Brain microvascular endothelial cell (primary cell): ENCODE results near the gene OR52M1.
"Not testable (repeated sequence)": the region's sequence is repeated elsewhere in the genome, so short reads cannot be mapped to it uniquely, and the experiment has no call there.

ENCODE experiments used
- DNase-seq: peaks from one replicate; pipeline ENCODE4 v3.0.0-alpha.2; 2020
- H3K27ac ChIP-seq: fragments of 250-450 bp; sonication (Bioruptor Pico); 2 replicates; pipeline ENCODE4 v1.5.1; 2020; ENCODE audit warnings: mild to moderate bottlenecking, moderate library complexity
- H3K27me3 ChIP-seq: fragments of 250-450 bp; sonication (Bioruptor Pico); replicated peaks from 2 replicates; pipeline ENCODE4 v1.5.1; 2020; ENCODE audit warnings: mild to moderate bottlenecking
- H3K36me3 ChIP-seq: fragments of 250-450 bp; sonication (Bioruptor Pico); replicated peaks from 2 replicates; pipeline ENCODE4 v1.5.1; 2020; ENCODE audit warnings: mild to moderate bottlenecking
- H3K4me3 ChIP-seq: 2 replicates; pipeline ENCODE4 v1.5.1; 2011; ENCODE audit warnings: low read depth, mild to moderate bottlenecking, control low read depth, low read length, moderate library complexity
- in situ Hi-C: cut with HindIII; loops from 2 replicates; pipeline ENCODE4 v1.10.0; 2017; ENCODE audit warnings: low sequenced_read_pairs, low pct_ligation_motif_present
- TF ChIP-seq, protein P1 (sequence below): IDR thresholded peaks from 2 replicates; pipeline ENCODE4 v1.5.1; 2011; ENCODE audit warnings: low read depth, mild to moderate bottlenecking, moderate library complexity, low read length, control low read depth, inconsistent platforms; ENCODE audit errors: missing control alignments

The OR52M1 gene

DNA sequence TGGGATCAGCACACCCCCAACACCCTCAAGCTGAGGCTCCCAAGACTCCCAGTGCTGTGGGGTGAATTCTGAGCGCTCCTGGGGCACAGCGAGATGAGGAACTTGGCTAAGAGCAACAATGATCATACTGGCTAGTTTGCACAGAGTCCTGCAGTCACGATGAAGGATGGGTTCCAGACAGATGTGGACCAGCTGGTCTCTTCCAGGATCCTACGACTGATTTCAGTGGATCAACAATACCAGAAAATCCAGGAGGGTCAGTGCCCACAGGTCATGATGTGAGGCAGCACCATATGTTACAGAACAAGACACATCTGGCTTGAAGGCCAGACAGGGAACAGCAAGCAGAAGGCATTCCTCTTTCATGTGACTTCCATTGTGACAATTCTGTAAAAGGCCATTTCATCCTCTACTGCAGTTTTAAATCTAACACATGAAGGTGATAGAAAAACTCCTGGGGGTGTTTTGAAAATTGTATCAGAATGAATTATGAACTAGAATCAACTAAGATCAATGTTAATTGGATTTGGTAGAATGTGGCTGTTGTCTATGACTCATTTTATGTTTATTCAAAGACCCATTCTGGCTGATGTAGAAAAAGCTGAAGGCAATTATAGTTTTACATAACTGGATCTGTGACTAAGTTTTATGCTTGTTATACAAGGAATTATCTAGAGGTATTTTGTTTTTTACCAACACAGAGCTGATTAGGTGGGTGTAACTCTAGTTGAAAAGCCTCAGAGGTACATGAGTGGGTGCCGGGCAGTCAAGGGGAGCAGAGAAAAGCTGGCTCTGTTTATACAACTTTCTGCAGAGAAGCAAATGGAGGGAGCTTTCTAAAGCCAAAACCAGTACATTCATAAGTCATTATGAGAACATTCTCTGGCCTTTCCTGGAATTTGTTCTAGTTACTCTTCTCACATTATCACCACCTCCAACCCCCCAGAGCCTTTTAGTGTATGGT lies 33.4 kb upstream of the OR52M1 start:
- TF ChIP-seq, protein P1, sequence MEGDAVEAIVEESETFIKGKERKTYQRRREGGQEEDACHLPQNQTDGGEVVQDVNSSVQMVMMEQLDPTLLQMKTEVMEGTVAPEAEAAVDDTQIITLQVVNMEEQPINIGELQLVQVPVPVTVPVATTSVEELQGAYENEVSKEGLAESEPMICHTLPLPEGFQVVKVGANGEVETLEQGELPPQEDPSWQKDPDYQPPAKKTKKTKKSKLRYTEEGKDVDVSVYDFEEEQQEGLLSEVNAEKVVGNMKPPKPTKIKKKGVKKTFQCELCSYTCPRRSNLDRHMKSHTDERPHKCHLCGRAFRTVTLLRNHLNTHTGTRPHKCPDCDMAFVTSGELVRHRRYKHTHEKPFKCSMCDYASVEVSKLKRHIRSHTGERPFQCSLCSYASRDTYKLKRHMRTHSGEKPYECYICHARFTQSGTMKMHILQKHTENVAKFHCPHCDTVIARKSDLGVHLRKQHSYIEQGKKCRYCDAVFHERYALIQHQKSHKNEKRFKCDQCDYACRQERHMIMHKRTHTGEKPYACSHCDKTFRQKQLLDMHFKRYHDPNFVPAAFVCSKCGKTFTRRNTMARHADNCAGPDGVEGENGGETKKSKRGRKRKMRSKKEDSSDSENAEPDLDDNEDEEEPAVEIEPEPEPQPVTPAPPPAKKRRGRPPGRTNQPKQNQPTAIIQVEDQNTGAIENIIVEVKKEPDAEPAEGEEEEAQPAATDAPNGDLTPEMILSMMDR: no peak
- Histone ChIP-seq H3K4me3 (no peak overlapping the region), H3K36me3 (no peaks in the 10 kb centered on the region), H3K27me3 (no peaks in the 10 kb centered on the region), H3K27ac (no peak overlapping the region)
- no peak for DNase-seq
- in situ Hi-C loops: no loop called here

DNA sequence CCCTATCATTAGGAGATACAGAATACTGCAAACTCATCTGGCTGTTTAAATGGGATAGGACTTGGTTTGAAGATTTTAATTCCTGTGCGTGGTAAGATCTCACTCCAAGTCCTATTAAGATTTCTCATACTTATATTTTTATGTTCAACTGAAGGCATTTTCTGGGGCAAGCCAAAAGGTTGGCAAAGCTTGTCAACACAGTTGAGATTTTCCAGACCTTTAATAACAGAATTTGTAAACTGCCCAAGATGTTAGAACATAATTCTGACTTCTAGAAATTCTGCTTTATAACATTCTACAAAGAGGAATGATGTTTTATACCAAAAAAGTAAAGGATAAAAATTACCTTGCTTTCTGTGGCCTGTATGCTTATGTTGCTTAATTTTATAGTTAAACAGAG lies 30.8 kb upstream of the OR52M1 start:
- in situ Hi-C loops: no loop called here
- H3K27ac ChIP-seq: no peak overlapping the region
- no peaks in the 10 kb centered on the region for H3K36me3 ChIP-seq
- H3K27me3 ChIP-seq: no peaks in the 10 kb centered on the region
- no peak overlapping the region for H3K4me3 ChIP-seq
- DNase-seq: no peak
- TF ChIP-seq, protein P1: no peak

DNA sequence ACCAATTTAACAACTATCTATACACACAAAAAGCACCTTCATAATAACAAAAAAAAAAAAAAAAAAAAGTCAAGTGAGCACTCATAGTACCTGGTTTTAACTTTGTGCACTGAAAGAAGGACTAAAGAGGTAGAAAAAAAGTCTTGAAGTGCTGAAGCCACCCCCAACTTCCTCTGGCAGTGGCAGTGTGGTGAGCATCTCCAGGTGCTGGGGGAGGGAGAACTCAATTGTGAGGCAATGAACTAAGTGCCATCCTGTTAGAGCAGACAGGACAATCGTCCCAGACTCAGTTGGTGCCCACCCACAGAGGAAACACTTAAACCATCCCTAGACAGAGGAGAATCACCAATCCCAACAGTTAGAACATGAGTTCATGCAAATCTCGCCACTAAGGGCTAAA lies 22.7 kb upstream of the OR52M1 start:
- Histone ChIP-seq H3K36me3 (no peaks in the 10 kb centered on the region), H3K27ac (no peak overlapping the region), H3K4me3 (no peak overlapping the region), H3K27me3 (no peaks in the 10 kb centered on the region)
- DNase-seq: no peak
- in situ Hi-C loops: no loop called here
- TF ChIP-seq, protein P1: no peak

- TF ChIP-seq, protein P1: no peak
These were observed 22.2 kb upstream of the OR52M1 start for GRCh38 chr11:4522752-4523151.

DNA sequence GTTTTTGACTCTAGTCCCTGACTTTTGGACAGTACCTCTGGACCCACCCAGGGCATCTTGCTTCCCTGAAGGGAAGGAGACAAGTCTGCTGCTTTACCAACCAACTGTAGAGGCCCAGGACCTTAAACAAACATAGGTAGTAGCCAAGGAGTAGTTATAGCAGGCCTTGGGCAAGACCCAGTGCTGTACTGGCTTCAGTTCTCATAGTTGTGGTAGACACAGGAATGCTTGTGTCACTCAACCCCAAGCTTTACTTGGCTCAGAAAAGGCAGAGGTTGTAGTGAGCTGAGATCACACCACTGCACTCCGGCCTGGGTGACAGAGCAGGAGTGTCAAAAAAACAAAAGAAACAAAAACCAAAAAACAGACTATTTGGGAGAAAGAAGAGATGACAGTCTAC lies 21.3 kb upstream of the OR52M1 start:
- TF ChIP-seq, protein P1: no peak
- no peak overlapping the region for H3K4me3 ChIP-seq
- H3K27me3 ChIP-seq: no peaks in the 10 kb centered on the region
- DNase-seq: no peak
- H3K36me3 ChIP-seq: no peaks in the 10 kb centered on the region
- no peak overlapping the region for H3K27ac ChIP-seq
- in situ Hi-C loops: no loop called here

More at GRCh38 chr11:4522752-4523151, 22.2 kb upstream of the OR52M1 start:
- Histone ChIP-seq H3K4me3 (no peak overlapping the region), H3K27ac (no peak overlapping the region), H3K27me3 (no peaks in the 10 kb centered on the region), H3K36me3 (no peaks in the 10 kb centered on the region)
- DNase-seq: no peak
- in situ Hi-C loops: no loop called here

- in situ Hi-C loops: no loop called here
- Histone ChIP-seq H3K27ac (no peak overlapping the region), H3K36me3 (no peaks in the 10 kb centered on the region), H3K27me3 (no peaks in the 10 kb centered on the region), H3K4me3 (no peak overlapping the region)
- TF ChIP-seq, protein P1: no peak
- no peak for DNase-seq
These were observed 17.1 kb upstream of the OR52M1 start for GRCh38 chr11:4527926-4528325.

- H3K27ac ChIP-seq, H3K27me3 ChIP-seq, H3K4me3 ChIP-seq, in situ Hi-C loops, H3K36me3 ChIP-seq, DNase-seq: not testable (repeated sequence)
These were observed 13.3 kb upstream of the OR52M1 start for GRCh38 chr11:4531686-4532085.
